H1 (cell line): ENCODE results near the gene NSUN6.

Experiments used
- BCL11A ChIP-seq, 2 experiments: IDR thresholded peaks; one replicate each; pipeline ENCODE4 v1.6.1; 2011; ENCODE audit warnings: low read depth in 2 of 2, low read length in 2 of 2, mild to moderate bottlenecking in 2 of 2
- EZH2 ChIP-seq: fragments of 200-600 bp; sonication (generic); IDR thresholded peaks from 2 replicates; pipeline ENCODE4 v1.7.1; 2012; ENCODE audit warnings: low read depth, mild to moderate bottlenecking, moderate library complexity, low read length, inconsistent platforms; ENCODE audit not compliant: severe bottlenecking
- JUN ChIP-seq: IDR thresholded peaks from 2 replicates; pipeline ENCODE4 v1.6.1; 2011; ENCODE audit warnings: low read depth, mild to moderate bottlenecking, improper control_type of control experiment, low read length
- NRF1 ChIP-seq: IDR thresholded peaks from 2 replicates; pipeline ENCODE4 v1.6.1; 2011; ENCODE audit warnings: mild to moderate bottlenecking, low read depth, low read length, improper control_type of control experiment
- POLR2A ChIP-seq, 2 experiments: IDR thresholded peaks; 1 replicate in 1 of 2; 2 replicates in 1 of 2; pipeline ENCODE4 v1.6.1; 2011; ENCODE audit warnings: low read depth in 2 of 2, low read length in 2 of 2, mild to moderate bottlenecking in 2 of 2; ENCODE audit errors: control extremely low read depth in 1 of 2
- RBBP5 ChIP-seq: IDR thresholded peaks from 2 replicates; pipeline ENCODE4 v1.7.1; 2012; ENCODE audit warnings: low read depth, mild to moderate bottlenecking, inconsistent platforms, low read length, moderate library complexity, borderline replicate concordance
- RXRA ChIP-seq: IDR thresholded peaks from 2 replicates; pipeline ENCODE4 v1.6.1; 2011; ENCODE audit warnings: low read depth, mild to moderate bottlenecking, low read length, moderate library complexity; ENCODE audit not compliant: insufficient read depth
- TAF1 ChIP-seq: IDR thresholded peaks from 2 replicates; pipeline ENCODE4 v1.6.1; 2011; ENCODE audit warnings: mild to moderate bottlenecking, low read depth, low read length
- YY1 ChIP-seq: IDR thresholded peaks from 2 replicates; pipeline ENCODE4 v1.6.1; 2011; ENCODE audit warnings: low read depth, mild to moderate bottlenecking, low read length
- ZNF274 ChIP-seq: IDR thresholded peaks from 2 replicates; pipeline ENCODE4 v1.7.0; 2012; ENCODE audit warnings: low read length, borderline replicate concordance; ENCODE audit errors: extremely low read depth
- TF ChIP-seq, protein P1 (sequence below), 3 experiments: IDR thresholded peaks; 1 replicate in 2 of 3; 2 replicates in 1 of 3; pipeline versions ENCODE4 v1.5.1 to v1.6.1; 2011; ENCODE audit warnings: low read length in 3 of 3, mild to moderate bottlenecking in 3 of 3, inconsistent platforms in 2 of 3, low read depth in 1 of 3, moderate library complexity in 1 of 3; ENCODE audit not compliant: insufficient read depth in 1 of 3; ENCODE audit errors: control extremely low read depth in 1 of 3
- TF ChIP-seq, protein P2 (sequence below): IDR thresholded peaks from 2 replicates; pipeline ENCODE4 v1.6.1; 2012; ENCODE audit warnings: inconsistent platforms

DNA sequence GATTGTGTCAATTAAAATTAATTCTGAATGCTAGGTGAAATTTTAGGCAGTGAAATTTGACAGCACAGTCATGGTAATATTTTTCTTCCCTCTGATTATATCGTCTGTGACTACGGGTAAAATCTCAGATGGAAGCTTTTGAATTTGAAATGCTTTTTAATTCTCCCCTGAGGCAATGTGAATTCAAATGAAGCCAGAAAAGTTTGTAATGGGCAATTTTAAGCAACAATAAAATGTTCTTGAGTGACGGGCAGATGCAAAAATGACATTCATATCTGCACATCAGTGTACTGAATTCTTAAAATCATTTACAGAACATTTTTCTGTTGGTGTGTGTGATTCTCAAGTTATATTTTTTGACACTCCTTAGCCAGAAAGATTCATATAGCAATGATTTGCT, 134.5 kb downstream of the NSUN6 start:
- TF ChIP-seq, protein P1, sequence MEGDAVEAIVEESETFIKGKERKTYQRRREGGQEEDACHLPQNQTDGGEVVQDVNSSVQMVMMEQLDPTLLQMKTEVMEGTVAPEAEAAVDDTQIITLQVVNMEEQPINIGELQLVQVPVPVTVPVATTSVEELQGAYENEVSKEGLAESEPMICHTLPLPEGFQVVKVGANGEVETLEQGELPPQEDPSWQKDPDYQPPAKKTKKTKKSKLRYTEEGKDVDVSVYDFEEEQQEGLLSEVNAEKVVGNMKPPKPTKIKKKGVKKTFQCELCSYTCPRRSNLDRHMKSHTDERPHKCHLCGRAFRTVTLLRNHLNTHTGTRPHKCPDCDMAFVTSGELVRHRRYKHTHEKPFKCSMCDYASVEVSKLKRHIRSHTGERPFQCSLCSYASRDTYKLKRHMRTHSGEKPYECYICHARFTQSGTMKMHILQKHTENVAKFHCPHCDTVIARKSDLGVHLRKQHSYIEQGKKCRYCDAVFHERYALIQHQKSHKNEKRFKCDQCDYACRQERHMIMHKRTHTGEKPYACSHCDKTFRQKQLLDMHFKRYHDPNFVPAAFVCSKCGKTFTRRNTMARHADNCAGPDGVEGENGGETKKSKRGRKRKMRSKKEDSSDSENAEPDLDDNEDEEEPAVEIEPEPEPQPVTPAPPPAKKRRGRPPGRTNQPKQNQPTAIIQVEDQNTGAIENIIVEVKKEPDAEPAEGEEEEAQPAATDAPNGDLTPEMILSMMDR (IDR thresholded peaks at IDR 0.05; ENCODE audit: control extremely low read depth in 1 of 3, insufficient read depth in 1 of 3, low read depth in 1 of 3, low read length in 3 of 3), result no peak
- TF ChIP-seq JUN (no peak), POLR2A (IDR thresholded peaks at IDR 0.05; ENCODE audit: control extremely low read depth in 1 of 2, low read depth in 2 of 2, low read length in 2 of 2) (no peak), RBBP5 (no peak), NRF1 (no peak), ZNF274 (no peak), YY1 (no peak), EZH2 (no peak), RXRA (no peak), BCL11A (IDR thresholded peaks at IDR 0.05; ENCODE audit: low read depth in 2 of 2, low read length in 2 of 2) (no peak), TAF1 (no peak)
- TF ChIP-seq, protein P2, sequence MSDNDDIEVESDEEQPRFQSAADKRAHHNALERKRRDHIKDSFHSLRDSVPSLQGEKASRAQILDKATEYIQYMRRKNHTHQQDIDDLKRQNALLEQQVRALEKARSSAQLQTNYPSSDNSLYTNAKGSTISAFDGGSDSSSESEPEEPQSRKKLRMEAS, result no peak
